CD14-positive monocyte (primary cell): ENCODE results near the gene NOP14. TPM values are rescaled to one million over a fixed set of nuclear protein-coding genes. Genes with fewer than 3 reads are reported as not detected.
"Not testable (repeated sequence)": the region's sequence is repeated elsewhere in the genome, so short reads cannot be mapped to it uniquely, and the experiment has no call there.

ENCODE experiments used
- DNase-seq, 3 donors: peaks; one replicate each; pipeline ENCODE4 v3.0.0-alpha.2; 2011 to 2022
- H2AFZ ChIP-seq: 2 replicates; pipeline ENCODE4 v1.6.0; 2012; ENCODE audit warnings: mild to moderate bottlenecking, low read depth, low read length, inconsistent platforms; ENCODE audit not compliant: insufficient read depth, poor library complexity, severe bottlenecking
- H3K27ac ChIP-seq, 2 donors: 1 replicate in 1 of 2; 2 replicates in 1 of 2; pipeline ENCODE4 v1.5.1; 2012 to 2013; ENCODE audit warnings: low read length in 2 of 2, control low read depth in 1 of 2, inconsistent platforms in 1 of 2, low read depth in 1 of 2, mild to moderate bottlenecking in 1 of 2
- H3K27me3 ChIP-seq, 2 donors: one replicate each; pipeline versions ENCODE4 v1.6.0 to v1.6.1; 2011 to 2013; ENCODE audit warnings: low read length in 2 of 2; ENCODE audit not compliant: control insufficient read depth in 2 of 2, insufficient read depth in 2 of 2
- H3K36me3 ChIP-seq, 2 donors: replicated peaks in 1 of 2; 1 replicate in 1 of 2; 2 replicates in 1 of 2; pipeline versions ENCODE4 v1.5.1 to v1.6.1; 2012 to 2013; ENCODE audit warnings: low read length in 2 of 2, control low read depth in 1 of 2, inconsistent platforms in 1 of 2, mild to moderate bottlenecking in 1 of 2; ENCODE audit not compliant: insufficient read depth in 2 of 2, control insufficient read depth in 1 of 2
- H3K4me1 ChIP-seq, 2 donors: 1 replicate in 1 of 2; 2 replicates in 1 of 2; pipeline versions ENCODE4 v1.5.1 to v1.6.1; 2012 to 2013; ENCODE audit warnings: low read length in 2 of 2, control low read depth in 1 of 2, inconsistent platforms in 1 of 2, mild to moderate bottlenecking in 1 of 2, moderate library complexity in 1 of 2; ENCODE audit not compliant: insufficient read depth in 2 of 2, control insufficient read depth in 1 of 2
- H3K4me2 ChIP-seq: replicated peaks from 2 replicates; pipeline ENCODE3; 2012; ENCODE audit warnings: low read length, moderate library complexity, mild to moderate bottlenecking; ENCODE audit not compliant: poor library complexity, severe bottlenecking; ENCODE audit errors: extremely low read depth
- H3K4me3 ChIP-seq, 3 experiments: fragments of 200-600 bp in 1 of 3; sonication (generic) in 1 of 3; replicated peaks in 1 of 3; 1 replicate in 2 of 3; 2 replicates in 1 of 3; pipeline ENCODE4 v1.5.1; 2011 to 2013; ENCODE audit warnings: low read length in 3 of 3, mild to moderate bottlenecking in 3 of 3, control low read depth in 2 of 3, low read depth in 2 of 3, inconsistent platforms in 1 of 3, moderate library complexity in 1 of 3
- H3K79me2 ChIP-seq: 2 replicates; pipeline ENCODE4 v1.6.0; 2012; ENCODE audit warnings: mild to moderate bottlenecking, control low read depth, inconsistent platforms, low read length, moderate library complexity; ENCODE audit not compliant: insufficient read depth
- H3K9ac ChIP-seq: 2 replicates; pipeline ENCODE4 v1.6.0; 2017; ENCODE audit warnings: low read length, mild to moderate bottlenecking; ENCODE audit not compliant: insufficient read depth, poor library complexity, severe bottlenecking
- H3K9me3 ChIP-seq, 2 donors: replicated peaks in 1 of 2; 1 replicate in 1 of 2; 2 replicates in 1 of 2; pipeline versions ENCODE4 v1.5.1 to v1.6.1; 2012 to 2013; ENCODE audit warnings: low read length in 2 of 2, control low read depth in 1 of 2; ENCODE audit not compliant: control insufficient read depth in 1 of 2, insufficient read depth in 1 of 2
- H4K20me1 ChIP-seq: 2 replicates; pipeline ENCODE4 v1.6.0; 2012; ENCODE audit warnings: mild to moderate bottlenecking, low read length, control low read depth, moderate library complexity; ENCODE audit not compliant: insufficient read depth
- H3K27ac Mint-ChIP-seq, 7 donors: one replicate each; pipeline ENCODE4 v1.8.0; 2020; ENCODE audit warnings: mild to moderate bottlenecking in 7 of 7, mixed read lengths in 7 of 7, moderate library complexity in 6 of 7, inconsistent platforms in 2 of 7
- H3K27me3 Mint-ChIP-seq, 3 donors: one replicate each; pipeline ENCODE4 v1.8.0; 2021 to 2022; ENCODE audit warnings: low read depth in 3 of 3, mild to moderate bottlenecking in 3 of 3, mixed read lengths in 3 of 3, moderate library complexity in 3 of 3, inconsistent platforms in 1 of 3
- H3K36me3 Mint-ChIP-seq, 2 donors: one replicate each; pipeline ENCODE4 v1.8.0; 2020; ENCODE audit warnings: mixed read lengths in 2 of 2, inconsistent platforms in 1 of 2, mild to moderate bottlenecking in 1 of 2
- H3K4me1 Mint-ChIP-seq: one replicate; pipeline ENCODE4 v1.8.0; 2020; ENCODE audit warnings: mild to moderate bottlenecking, mixed read lengths
- H3K4me3 Mint-ChIP-seq, 2 donors: one replicate each; pipeline ENCODE4 v1.8.0; 2020; ENCODE audit warnings: mild to moderate bottlenecking in 2 of 2, mixed read lengths in 2 of 2, moderate library complexity in 1 of 2
- H3K9me3 Mint-ChIP-seq, 7 donors: one replicate each; pipeline ENCODE4 v1.8.0; 2020 to 2022; ENCODE audit warnings: mixed read lengths in 7 of 7, mild to moderate bottlenecking in 6 of 7, moderate library complexity in 6 of 7, inconsistent platforms in 2 of 7
- WGBS: methylation state at CpG from one replicate; pipeline ENCODE4 v1.1.5; 2013; ENCODE audit warnings: missing lambda C conversion rate; ENCODE audit not compliant: insufficient coverage; 5-methylcytosine and 5-hydroxymethylcytosine counted together
- intact Hi-C, 2 donors: fragments of 100-400 bp; cut with micrococcal nuclease; formaldehyde crosslinking; loops; one replicate each; pipeline versions ENCODE4 v1.15.0 to v1.15.1; 2023
- polyA plus RNA-seq, 3 donors: library from polyadenylated mRNA; depleted of rRNA in 1 of 3; unstranded in 2 of 3; stranded (reverse) in 1 of 3; fragments of 300-500 nt in 2 of 3; fragments of >200 nt in 1 of 3; fragmentation: Illumina TruSeq in 2 of 3; gene quantifications; 1 replicate in 2 of 3; 2 replicates in 1 of 3; pipeline ENCODE4 v1.2.3, GENCODE V29; 2012 to 2021
- TF ChIP-seq, protein P1 (sequence below): fragments of 200-600 bp; IDR thresholded peaks from one replicate; pipeline ENCODE4 v1.8.0; 2022; ENCODE audit warnings: antibody characterized with exemption, mild to moderate bottlenecking

NOP14 gene
- polyA plus RNA-seq, 3 donors, result 3.9 to 6.2 (median 4.3) TPM

DNA sequence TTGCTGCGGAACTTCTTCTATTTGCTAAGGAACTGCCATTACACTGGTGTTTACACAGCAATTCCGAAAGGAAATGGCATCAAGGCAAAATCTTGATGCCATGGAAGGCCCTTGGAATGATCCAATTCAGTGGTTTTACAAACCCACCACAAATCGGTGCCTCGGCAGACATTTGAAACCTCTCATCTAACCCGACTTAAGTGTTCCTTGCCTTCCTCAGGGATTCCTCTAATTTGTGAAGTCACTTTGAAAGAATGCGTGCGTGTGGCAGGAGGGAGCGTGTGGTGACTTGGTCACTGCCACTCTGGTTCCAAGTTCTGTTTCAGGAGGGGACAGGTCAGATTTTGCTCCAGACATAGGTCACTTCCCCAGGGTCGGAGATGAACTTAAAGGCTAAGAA, 4.8 kb downstream of the NOP14 start:
- Mint-ChIP-seq H3K27ac (no peak overlapping the region), H3K36me3 (peaks cover 43 to 55% of the 10 kb centered on the region in 2 donors), H3K4me3 (no peak overlapping the region), H3K27me3 (no peaks in the 10 kb centered on the region), H3K9me3 (no peaks in the 10 kb centered on the region), H3K4me1 (peaks cover 20% of the 10 kb centered on the region)
- Histone ChIP-seq H3K27me3 (no peaks in the 10 kb centered on the region), H3K27ac (no peak overlapping the region), H3K4me1 (peaks cover 16 to 21% of the 10 kb centered on the region in 2 donors), H3K79me2 (peaks cover 47% of the 10 kb centered on the region), H3K4me2 (no peak overlapping the region), H3K4me3 (no peak overlapping the region), H4K20me1 (peaks cover 70% of the 10 kb centered on the region), H3K9me3 (no peaks in the 10 kb centered on the region), H3K36me3 (peaks cover 38 to 51% of the 10 kb centered on the region in 2 donors), H2AFZ (no peak overlapping the region), H3K9ac (no peak overlapping the region)
- 88% methylated on average over 7 of the region's 9 CpGs for WGBS
- TF ChIP-seq, protein P1, sequence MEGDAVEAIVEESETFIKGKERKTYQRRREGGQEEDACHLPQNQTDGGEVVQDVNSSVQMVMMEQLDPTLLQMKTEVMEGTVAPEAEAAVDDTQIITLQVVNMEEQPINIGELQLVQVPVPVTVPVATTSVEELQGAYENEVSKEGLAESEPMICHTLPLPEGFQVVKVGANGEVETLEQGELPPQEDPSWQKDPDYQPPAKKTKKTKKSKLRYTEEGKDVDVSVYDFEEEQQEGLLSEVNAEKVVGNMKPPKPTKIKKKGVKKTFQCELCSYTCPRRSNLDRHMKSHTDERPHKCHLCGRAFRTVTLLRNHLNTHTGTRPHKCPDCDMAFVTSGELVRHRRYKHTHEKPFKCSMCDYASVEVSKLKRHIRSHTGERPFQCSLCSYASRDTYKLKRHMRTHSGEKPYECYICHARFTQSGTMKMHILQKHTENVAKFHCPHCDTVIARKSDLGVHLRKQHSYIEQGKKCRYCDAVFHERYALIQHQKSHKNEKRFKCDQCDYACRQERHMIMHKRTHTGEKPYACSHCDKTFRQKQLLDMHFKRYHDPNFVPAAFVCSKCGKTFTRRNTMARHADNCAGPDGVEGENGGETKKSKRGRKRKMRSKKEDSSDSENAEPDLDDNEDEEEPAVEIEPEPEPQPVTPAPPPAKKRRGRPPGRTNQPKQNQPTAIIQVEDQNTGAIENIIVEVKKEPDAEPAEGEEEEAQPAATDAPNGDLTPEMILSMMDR, result no peak
- intact Hi-C loops, result no loop called here
- DNase-seq, result no peak

DNA sequence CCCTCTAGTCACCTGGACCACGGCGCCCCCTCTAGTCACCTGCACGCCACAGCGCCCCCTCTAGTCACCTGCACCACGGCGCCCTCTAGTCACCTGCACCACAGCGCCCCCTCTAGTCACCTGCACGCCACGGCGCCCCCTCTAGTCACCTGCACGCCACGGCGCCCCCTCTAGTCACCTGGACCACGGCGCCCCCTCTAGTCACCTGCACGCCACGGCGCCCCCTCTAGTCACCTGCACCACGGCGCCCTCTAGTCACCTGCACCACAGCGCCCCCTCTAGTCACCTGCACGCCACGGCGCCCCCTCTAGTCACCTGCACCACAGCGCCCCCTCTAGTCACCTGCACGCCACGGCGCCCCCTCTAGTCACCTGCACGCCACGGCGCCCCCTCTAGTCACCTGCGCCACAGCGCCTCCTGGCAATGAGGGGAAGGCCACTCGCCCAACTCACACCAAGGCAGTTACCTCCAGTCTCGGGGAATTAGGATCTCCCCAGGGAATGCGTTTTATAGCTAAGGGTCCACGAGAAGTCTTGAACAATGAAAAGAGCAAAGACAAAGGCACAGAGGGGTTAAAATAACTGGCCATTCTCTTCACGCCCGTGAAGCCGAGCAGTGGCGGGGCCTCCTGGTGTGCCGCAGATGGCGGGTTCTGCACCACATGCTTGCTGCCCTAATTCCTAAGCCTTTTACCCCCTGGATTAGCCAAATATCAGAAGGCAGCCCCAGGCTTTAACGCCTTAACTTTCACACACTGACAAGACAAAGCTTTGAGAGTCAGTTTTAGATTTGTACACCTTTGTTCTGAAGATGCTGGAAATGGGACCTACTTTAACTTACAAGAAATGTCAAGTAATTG, 7.8 kb downstream of the NOP14 start:
- Mint-ChIP-seq H3K36me3 (peaks cover 68 to 85% of the 10 kb centered on the region in 2 donors), H3K27ac (peak overlapping the region in 1 of 7 donors; percentile 21)
- H3K27me3 ChIP-seq, H3K4me3 Mint-ChIP-seq, H3K9me3 ChIP-seq, H2AFZ ChIP-seq, H3K9me3 Mint-ChIP-seq, H3K4me1 ChIP-seq, H3K27me3 Mint-ChIP-seq, H3K4me2 ChIP-seq, intact Hi-C loops, DNase-seq, H3K9ac ChIP-seq, H3K4me3 ChIP-seq, H3K4me1 Mint-ChIP-seq, H3K27ac ChIP-seq: not testable (repeated sequence)
- TF ChIP-seq, protein P1, result peak; percentile 7
- 100% methylated on average over 17 of the region's 44 CpGs for WGBS
- Histone ChIP-seq H3K36me3 (peaks cover 68 to 81% of the 10 kb centered on the region in 2 donors), H3K79me2 (peaks cover 27% of the 10 kb centered on the region), H4K20me1 (peaks cover 54% of the 10 kb centered on the region)
